SK-N-SH treated with all-trans-retinoic acid at 6 μM for 48 hours (cell line): ENCODE results near the gene TMEM187.

Experiments
- ARNTL ChIP-seq: fragments of 450-650 bp; formaldehyde crosslinking; IDR thresholded peaks from 2 replicates; pipeline ENCODE4 v1.5.0; 2020; ENCODE audit warnings: low read depth, mild to moderate bottlenecking, moderate library complexity, borderline replicate concordance
- CREB5 ChIP-seq: fragments of 250-450 bp; sonication (Bioruptor Pico); IDR thresholded peaks from 2 replicates; pipeline ENCODE4 v1.5.1; 2020; ENCODE audit warnings: low read depth, mild to moderate bottlenecking, moderate library complexity
- POU6F1 ChIP-seq: fragments of 250-450 bp; sonication (Bioruptor Pico); IDR thresholded peaks from 2 replicates; pipeline ENCODE4 v1.8.0; 2021; ENCODE audit warnings: low read depth, mild to moderate bottlenecking, moderate library complexity, borderline replicate concordance
- RARB ChIP-seq: fragments of 250-450 bp; sonication (Bioruptor Pico); IDR thresholded peaks from 2 replicates; pipeline ENCODE4 v1.8.0; 2021; ENCODE audit warnings: mild to moderate bottlenecking, moderate library complexity
- ZFP30 ChIP-seq: fragments of 450-650 bp; formaldehyde crosslinking; IDR thresholded peaks from 2 replicates; pipeline ENCODE4 v1.5.0; 2022; ENCODE audit warnings: mild to moderate bottlenecking, moderate library complexity
- ZNF70 ChIP-seq: fragments of 450-650 bp; formaldehyde crosslinking; IDR thresholded peaks from 2 replicates; pipeline ENCODE4 v1.5.0; 2020; ENCODE audit warnings: mild to moderate bottlenecking, moderate library complexity

- TF ChIP-seq ARNTL (no peak), CREB5 (CRISPR knock-in tag) (no peak), RARB (CRISPR knock-in tag) (no peak), ZFP30 (CRISPR knock-in tag) (no peak), POU6F1 (CRISPR knock-in tag) (no peak), ZNF70 (CRISPR knock-in tag) (no peak)
Observed at GRCh38 chrX:153954558-153955227, 17.9 kb upstream of the TMEM187 start.
